ENCODE data around the gene MPLKIP.

- TF ChIP-seq CTCF (IDR thresholded peaks at IDR 0.05) (no peak), POLR2A (IDR thresholded peaks at IDR 0.05) (no peak), EP300 (IDR thresholded peaks at IDR 0.05) (no peak)
Observed at GRCh38 chr7:40133561-40134427, 628 bp downstream of the MPLKIP start.
